Measurements from ENCODE around the gene USP15.

The USP15 gene

DNA sequence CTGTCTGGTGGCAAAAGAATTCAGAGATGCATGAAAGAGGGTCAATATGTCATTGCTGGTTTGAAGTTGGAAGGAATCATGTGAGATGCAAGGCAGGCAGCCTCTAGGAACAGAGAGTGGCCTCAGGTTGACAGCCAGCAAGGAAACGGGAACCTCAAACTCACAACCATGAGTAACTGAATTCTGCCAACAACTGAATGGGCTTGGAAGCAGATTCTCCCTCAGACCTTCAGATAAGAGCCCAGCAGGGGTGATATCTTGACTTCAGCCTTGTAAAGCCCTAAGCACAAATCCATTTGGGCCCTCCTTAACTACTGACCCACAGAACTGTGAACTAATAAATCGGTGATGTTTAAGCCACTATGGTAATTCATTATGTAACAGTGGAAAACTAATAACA lies 35.8 kb downstream of the USP15 start:
- no peak for DNase-seq (ENCODE audit: low spot score)
- TF ChIP-seq, protein P1, sequence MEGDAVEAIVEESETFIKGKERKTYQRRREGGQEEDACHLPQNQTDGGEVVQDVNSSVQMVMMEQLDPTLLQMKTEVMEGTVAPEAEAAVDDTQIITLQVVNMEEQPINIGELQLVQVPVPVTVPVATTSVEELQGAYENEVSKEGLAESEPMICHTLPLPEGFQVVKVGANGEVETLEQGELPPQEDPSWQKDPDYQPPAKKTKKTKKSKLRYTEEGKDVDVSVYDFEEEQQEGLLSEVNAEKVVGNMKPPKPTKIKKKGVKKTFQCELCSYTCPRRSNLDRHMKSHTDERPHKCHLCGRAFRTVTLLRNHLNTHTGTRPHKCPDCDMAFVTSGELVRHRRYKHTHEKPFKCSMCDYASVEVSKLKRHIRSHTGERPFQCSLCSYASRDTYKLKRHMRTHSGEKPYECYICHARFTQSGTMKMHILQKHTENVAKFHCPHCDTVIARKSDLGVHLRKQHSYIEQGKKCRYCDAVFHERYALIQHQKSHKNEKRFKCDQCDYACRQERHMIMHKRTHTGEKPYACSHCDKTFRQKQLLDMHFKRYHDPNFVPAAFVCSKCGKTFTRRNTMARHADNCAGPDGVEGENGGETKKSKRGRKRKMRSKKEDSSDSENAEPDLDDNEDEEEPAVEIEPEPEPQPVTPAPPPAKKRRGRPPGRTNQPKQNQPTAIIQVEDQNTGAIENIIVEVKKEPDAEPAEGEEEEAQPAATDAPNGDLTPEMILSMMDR (IDR thresholded peaks at IDR 0.05; ENCODE audit: borderline replicate concordance, control extremely low read depth, extremely low read depth, insufficient read depth, missing control alignments): no peak
- in situ Hi-C loops (cut with MboI; ENCODE audit: low sequenced_read_pairs, unreplicated experiment): no loop called here

DNA sequence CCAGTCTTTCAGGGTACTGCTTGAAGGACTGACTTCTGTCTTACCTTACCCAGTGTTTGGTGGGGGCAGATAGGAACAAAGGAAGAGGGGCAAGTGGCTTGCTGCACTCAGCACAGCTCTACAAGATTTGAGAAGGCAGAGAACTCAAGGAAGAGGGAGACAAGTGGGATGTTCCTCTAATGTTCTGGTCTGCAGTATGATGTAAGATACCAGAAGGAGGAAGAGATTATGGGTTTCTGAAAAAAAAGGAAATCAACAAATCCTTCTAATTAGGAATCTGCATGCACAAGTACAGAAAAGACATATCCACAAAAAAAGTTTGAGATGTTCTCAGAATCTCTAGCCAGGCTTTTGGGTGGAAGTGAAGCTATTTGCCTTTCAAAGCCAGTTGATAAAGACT lies 37.1 kb downstream of the USP15 start:
- DNase-seq (ENCODE audit: low spot score): no peak
- in situ Hi-C loops (cut with MboI; ENCODE audit: low sequenced_read_pairs, unreplicated experiment): no loop called here
- TF ChIP-seq, protein P1 (IDR thresholded peaks at IDR 0.05; ENCODE audit: borderline replicate concordance, control extremely low read depth, extremely low read depth, insufficient read depth, missing control alignments): no peak

DNA sequence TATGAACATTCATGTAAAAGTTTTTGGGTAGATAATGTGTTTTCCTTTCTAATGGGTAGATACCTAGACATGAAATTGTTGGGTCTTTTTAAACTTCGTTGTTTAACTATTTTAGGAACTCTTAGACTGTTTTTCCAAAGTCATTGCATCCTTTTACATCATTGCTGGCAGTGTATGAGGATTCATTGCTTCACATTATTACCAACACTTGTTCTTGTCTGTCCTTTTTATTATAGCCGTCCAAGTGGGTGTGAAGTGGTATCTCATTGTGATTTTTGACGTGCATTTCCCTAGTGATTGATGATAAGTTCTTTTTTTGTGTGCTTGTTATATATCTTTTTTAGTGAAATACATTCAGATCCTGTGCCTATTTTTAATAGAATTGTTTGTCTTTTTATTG lies 39.4 kb downstream of the USP15 start:
- TF ChIP-seq, protein P1 (IDR thresholded peaks at IDR 0.05; ENCODE audit: borderline replicate concordance, control extremely low read depth, extremely low read depth, insufficient read depth, missing control alignments): no peak
- in situ Hi-C loops (cut with MboI; ENCODE audit: low sequenced_read_pairs, unreplicated experiment): no loop called here
- DNase-seq (ENCODE audit: low spot score): no peak

DNA sequence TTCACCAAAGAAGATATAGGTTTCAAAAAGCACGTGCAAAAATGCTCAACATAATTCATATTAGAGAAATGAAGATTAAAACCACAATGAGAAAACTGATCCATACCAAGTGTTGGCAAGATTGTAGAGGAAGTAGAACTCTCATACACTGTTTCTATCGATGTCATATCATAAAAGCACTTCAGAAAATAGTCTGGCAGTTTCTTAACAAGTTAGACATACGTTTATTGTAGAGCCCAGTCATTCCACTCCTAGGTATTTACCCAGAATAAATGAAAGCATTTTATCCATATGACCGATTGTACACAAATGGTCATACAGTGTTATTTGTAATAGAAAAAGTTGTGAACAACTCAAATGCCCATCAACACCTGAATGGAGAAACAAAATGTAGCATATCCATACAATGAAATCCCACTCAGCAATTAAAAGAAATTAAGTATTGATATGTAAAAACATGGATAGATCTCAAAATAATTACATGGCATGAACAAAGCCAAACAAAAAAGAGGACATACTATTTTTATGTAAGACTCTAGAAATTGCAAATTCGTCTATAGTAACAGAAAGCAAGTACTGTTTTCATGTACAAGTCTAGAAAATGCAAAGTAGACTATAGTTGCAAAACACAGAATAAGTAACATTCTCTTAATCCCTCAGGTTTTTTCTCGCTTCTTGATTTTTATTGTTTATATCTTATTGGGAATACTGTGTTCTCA lies 41.0 kb downstream of the USP15 start:
- in situ Hi-C loops (cut with MboI; ENCODE audit: low sequenced_read_pairs, unreplicated experiment): no loop called here
- TF ChIP-seq, protein P1 (IDR thresholded peaks at IDR 0.05; ENCODE audit: borderline replicate concordance, control extremely low read depth, extremely low read depth, insufficient read depth, missing control alignments): no peak
- no peak for DNase-seq (ENCODE audit: low spot score)

DNA sequence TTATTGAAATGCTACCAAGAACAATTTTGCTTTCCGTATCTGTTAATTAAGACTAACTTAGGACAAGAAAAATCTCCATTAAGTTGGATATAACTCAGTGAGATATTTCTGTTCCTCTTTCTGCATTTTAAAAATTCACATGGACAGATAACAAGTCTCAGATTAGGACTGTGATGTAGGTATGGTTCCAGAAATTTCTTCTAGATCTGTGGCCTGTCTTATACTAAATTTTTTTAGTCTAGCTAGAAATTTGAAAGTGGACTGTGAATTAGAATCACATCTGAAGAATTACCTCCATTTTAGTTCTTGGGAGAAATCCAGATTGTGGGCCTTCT lies 41.6 kb downstream of the USP15 start:
- DNase-seq (ENCODE audit: low spot score): no peak
- in situ Hi-C loops (cut with MboI; ENCODE audit: low sequenced_read_pairs, unreplicated experiment): no loop called here
- TF ChIP-seq, protein P1 (IDR thresholded peaks at IDR 0.05; ENCODE audit: borderline replicate concordance, control extremely low read depth, extremely low read depth, insufficient read depth, missing control alignments): no peak

DNA sequence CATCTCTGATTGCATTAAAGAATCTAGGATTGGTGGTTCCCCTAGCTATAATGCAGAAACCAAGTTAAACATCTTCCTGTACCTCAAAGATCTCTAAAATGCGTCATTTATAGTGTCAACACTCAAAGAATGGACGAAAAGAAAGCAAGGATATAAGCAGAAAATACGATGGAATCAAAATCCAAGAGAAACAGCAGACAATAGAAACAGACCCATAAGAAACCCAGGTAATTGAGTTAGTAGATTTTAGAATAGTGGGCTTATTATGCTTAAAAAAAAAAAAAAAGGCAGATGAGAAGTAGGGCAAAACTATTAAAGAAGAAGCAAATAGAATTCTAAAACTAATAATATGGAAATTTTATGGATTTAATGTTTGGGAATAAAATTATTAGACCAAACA lies 44.4 kb downstream of the USP15 start:
- in situ Hi-C loops (cut with MboI; ENCODE audit: low sequenced_read_pairs, unreplicated experiment): no loop called here
- DNase-seq (ENCODE audit: low spot score): no peak
- TF ChIP-seq, protein P1 (IDR thresholded peaks at IDR 0.05; ENCODE audit: borderline replicate concordance, control extremely low read depth, extremely low read depth, insufficient read depth, missing control alignments): no peak

All from GM13976 (cell line).